Activated CD4-positive, alpha-beta T cell treated with anti-CD3 and anti-CD28 coated beads, Interleukin-2, amount 50 U/mL, for 24 hours (primary cell): ENCODE results near the gene RIN2.

Experiments
- DNase-seq, 2 donors: peaks; one replicate each; pipeline ENCODE4 v3.0.0-alpha.2; 2020; ENCODE audit warnings: low read depth in 1 of 2, low spot score in 1 of 2

RIN2 gene

GRCh38 chr20:19758133-19758500 is at the start of gene RIN2:
Gene RIN2, plus strand, starts transcription at chr20:19758258. Its CDS starts 131,344 bp downstream, at chr20:19889602.
- DNase-seq = no peak

- no peak for DNase-seq
Observed at GRCh38 chr20:19709635-19710335, 48.3 kb upstream of the RIN2 start.

- no peak for DNase-seq
Observed at GRCh38 chr20:19710336-19711120, 47.5 kb upstream of the RIN2 start.

GRCh38 chr20:19711126-19711525 is 46.9 kb upstream of the RIN2 start:
- no peak for DNase-seq

GRCh38 chr20:19712721-19713260 is 45.3 kb upstream of the RIN2 start:
- no peak for DNase-seq

- DNase-seq = no peak
Observed at GRCh38 chr20:19713822-19714578, 44.1 kb upstream of the RIN2 start.

- DNase-seq = no peak
Observed at GRCh38 chr20:19714579-19714840, 43.5 kb upstream of the RIN2 start.

- DNase-seq = no peak
Observed at GRCh38 chr20:19715986-19716385, 42.1 kb upstream of the RIN2 start.

GRCh38 chr20:19718880-19719279 is 39.2 kb upstream of the RIN2 start:
- no peak for DNase-seq

GRCh38 chr20:19720991-19721390 is 37.1 kb upstream of the RIN2 start:
- no peak for DNase-seq

- no peak for DNase-seq
Observed at GRCh38 chr20:19723051-19723450, 35.0 kb upstream of the RIN2 start.

GRCh38 chr20:19723813-19724430 is 34.1 kb upstream of the RIN2 start:
- no peak for DNase-seq

GRCh38 chr20:19725373-19725772 is 32.7 kb upstream of the RIN2 start:
- DNase-seq = no peak

- DNase-seq = no peak
Observed at GRCh38 chr20:19725814-19726525, 32.1 kb upstream of the RIN2 start.

GRCh38 chr20:19727251-19727847 is 30.7 kb upstream of the RIN2 start:
- no peak for DNase-seq

GRCh38 chr20:19729672-19730071 is 28.4 kb upstream of the RIN2 start:
- DNase-seq = no peak

- DNase-seq = no peak
Observed at GRCh38 chr20:19730706-19731105, 27.4 kb upstream of the RIN2 start.

GRCh38 chr20:19734811-19735210 is 23.2 kb upstream of the RIN2 start:
- no peak for DNase-seq

GRCh38 chr20:19735446-19735845 is 22.6 kb upstream of the RIN2 start:
- DNase-seq = no peak

GRCh38 chr20:19737025-19737424 is 21.0 kb upstream of the RIN2 start:
- no peak for DNase-seq
